Breast epithelium (tissue), 3 donors: ENCODE results near the gene GNPTG.

ENCODE experiments used
- POLR2A ChIP-seq: fragments of 450-650 bp; IDR thresholded peaks from one replicate; pipeline ENCODE4 v1.6.1; 2016; ENCODE audit warnings: antibody characterized with exemption, mild to moderate bottlenecking, moderate library complexity
- POLR2AphosphoS5 ChIP-seq, 3 donors: sonication (generic); formaldehyde crosslinking; IDR thresholded peaks; one replicate each; pipeline ENCODE4 v1.6.1; 2017; ENCODE audit warnings: antibody characterized with exemption in 3 of 3
- TF ChIP-seq, protein P1 (sequence below), 3 donors: fragments of 450-650 bp; IDR thresholded peaks; one replicate each; pipeline ENCODE4 v1.5.1; 2016 to 2017; ENCODE audit warnings: antibody characterized with exemption in 3 of 3, mild to moderate bottlenecking in 3 of 3, moderate library complexity in 3 of 3

DNA sequence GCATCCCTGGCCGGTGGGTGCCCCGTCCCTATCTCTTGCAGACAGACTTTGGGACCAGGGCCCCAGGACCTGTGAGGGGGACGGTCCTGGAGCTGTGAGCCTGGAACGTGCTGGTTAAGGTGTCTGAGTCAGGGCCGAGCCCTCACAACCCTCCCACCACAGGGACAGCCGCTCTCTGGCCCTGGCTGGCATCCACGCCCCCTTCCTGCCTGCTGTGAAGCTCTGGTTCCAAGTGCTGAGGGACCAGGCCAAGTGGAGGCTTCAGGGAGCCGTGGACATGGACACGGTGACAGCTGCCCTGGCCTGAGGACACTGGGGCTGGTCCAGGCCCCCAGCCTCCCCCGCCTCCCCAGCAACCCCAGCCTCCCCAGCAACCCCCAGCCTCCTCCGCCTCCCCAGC lies 6.6 kb upstream of the GNPTG start:
- TF ChIP-seq, protein P1, sequence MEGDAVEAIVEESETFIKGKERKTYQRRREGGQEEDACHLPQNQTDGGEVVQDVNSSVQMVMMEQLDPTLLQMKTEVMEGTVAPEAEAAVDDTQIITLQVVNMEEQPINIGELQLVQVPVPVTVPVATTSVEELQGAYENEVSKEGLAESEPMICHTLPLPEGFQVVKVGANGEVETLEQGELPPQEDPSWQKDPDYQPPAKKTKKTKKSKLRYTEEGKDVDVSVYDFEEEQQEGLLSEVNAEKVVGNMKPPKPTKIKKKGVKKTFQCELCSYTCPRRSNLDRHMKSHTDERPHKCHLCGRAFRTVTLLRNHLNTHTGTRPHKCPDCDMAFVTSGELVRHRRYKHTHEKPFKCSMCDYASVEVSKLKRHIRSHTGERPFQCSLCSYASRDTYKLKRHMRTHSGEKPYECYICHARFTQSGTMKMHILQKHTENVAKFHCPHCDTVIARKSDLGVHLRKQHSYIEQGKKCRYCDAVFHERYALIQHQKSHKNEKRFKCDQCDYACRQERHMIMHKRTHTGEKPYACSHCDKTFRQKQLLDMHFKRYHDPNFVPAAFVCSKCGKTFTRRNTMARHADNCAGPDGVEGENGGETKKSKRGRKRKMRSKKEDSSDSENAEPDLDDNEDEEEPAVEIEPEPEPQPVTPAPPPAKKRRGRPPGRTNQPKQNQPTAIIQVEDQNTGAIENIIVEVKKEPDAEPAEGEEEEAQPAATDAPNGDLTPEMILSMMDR (IDR thresholded peaks at IDR 0.05), result no peak
- TF ChIP-seq POLR2AphosphoS5 (IDR thresholded peaks at IDR 0.05) (no peak), POLR2A (no peak)
